Mesendoderm (in vitro differentiated cells): Measurements from ENCODE around the gene ATP5ME.
"Not testable (repeated sequence)": the region's sequence is repeated elsewhere in the genome, so short reads cannot be mapped to it uniquely, and the experiment has no call there.

Experiments used
- DNase-seq: peaks from one replicate; pipeline ENCODE4 v3.0.0; 2013
- H2AK5ac ChIP-seq: 2 replicates; pipeline ENCODE4 v1.6.1; 2013; ENCODE audit warnings: low read length, inconsistent platforms
- H2BK120ac ChIP-seq: 2 replicates; pipeline ENCODE4 v1.6.1; 2013; ENCODE audit warnings: low read depth, mild to moderate bottlenecking, low read length, moderate library complexity, mixed read lengths
- H2BK15ac ChIP-seq: replicated peaks from 2 replicates; pipeline ENCODE4 v1.6.1; 2013; ENCODE audit warnings: low read depth, mild to moderate bottlenecking, moderate library complexity
- H2BK5ac ChIP-seq: 2 replicates; pipeline ENCODE4 v1.6.1; 2013; ENCODE audit warnings: low read length, inconsistent platforms
- H3K18ac ChIP-seq: 2 replicates; pipeline ENCODE4 v1.6.1; 2013; ENCODE audit warnings: mild to moderate bottlenecking, low read length, mixed read lengths
- H3K23ac ChIP-seq: one replicate; pipeline ENCODE4 v1.6.1; 2013; ENCODE audit warnings: low read length
- H3K27ac ChIP-seq: 2 replicates; pipeline ENCODE4 v1.5.1; 2013; ENCODE audit warnings: low read depth, mild to moderate bottlenecking, inconsistent platforms, low read length, moderate library complexity
- H3K27me3 ChIP-seq: 2 replicates; pipeline ENCODE4 v1.6.1; 2013; ENCODE audit warnings: low read length, control low read depth, mild to moderate bottlenecking, inconsistent platforms; ENCODE audit not compliant: insufficient read depth, poor library complexity
- H3K36me3 ChIP-seq: 2 replicates; pipeline ENCODE4 v1.6.1; 2013; ENCODE audit warnings: low read length, inconsistent platforms; ENCODE audit not compliant: control insufficient read depth, insufficient read depth
- H3K4ac ChIP-seq: one replicate; pipeline ENCODE4 v1.6.1; 2013; ENCODE audit warnings: low read depth, mild to moderate bottlenecking, low read length, moderate library complexity
- H3K4me1 ChIP-seq: 2 replicates; pipeline ENCODE4 v1.6.1; 2013; ENCODE audit warnings: low read depth, low read length, inconsistent platforms; ENCODE audit not compliant: control insufficient read depth
- H3K4me2 ChIP-seq: 2 replicates; pipeline ENCODE4 v1.6.1; 2013; ENCODE audit warnings: low read length
- H3K4me3 ChIP-seq: 2 replicates; pipeline ENCODE4 v1.5.1; 2013; ENCODE audit warnings: mild to moderate bottlenecking, low read length
- H3K56ac ChIP-seq: one replicate; pipeline ENCODE4 v1.6.1; 2013; ENCODE audit warnings: low read length
- H3K79me1 ChIP-seq: 2 replicates; pipeline ENCODE4 v1.6.1; 2013; ENCODE audit warnings: low read length, inconsistent platforms
- H3K79me2 ChIP-seq: 2 replicates; pipeline ENCODE4 v1.6.1; 2013; ENCODE audit warnings: mild to moderate bottlenecking, low read length; ENCODE audit not compliant: control insufficient read depth, insufficient read depth
- H3K9ac ChIP-seq: 2 replicates; pipeline ENCODE4 v1.6.1; 2013; ENCODE audit warnings: low read length, inconsistent platforms
- H4K5ac ChIP-seq: one replicate; pipeline ENCODE4 v1.6.1; 2013; ENCODE audit warnings: low read length
- H4K8ac ChIP-seq: one replicate; pipeline ENCODE4 v1.6.1; 2013; ENCODE audit warnings: low read depth, mild to moderate bottlenecking, control low read depth, low read length, moderate library complexity
- WGBS: extraction: QIAGEN DNeasy Blood & Tissue Kit; methylation state at CpG from one replicate; pipeline ENCODE4 v1.1.7; 2013; ENCODE audit warnings: low lambda C conversion rate, missing lambda C conversion rate; ENCODE audit not compliant: insufficient coverage; ENCODE audit errors: extremely low coverage; 5-methylcytosine and 5-hydroxymethylcytosine counted together

Gene ATP5ME

DNA sequence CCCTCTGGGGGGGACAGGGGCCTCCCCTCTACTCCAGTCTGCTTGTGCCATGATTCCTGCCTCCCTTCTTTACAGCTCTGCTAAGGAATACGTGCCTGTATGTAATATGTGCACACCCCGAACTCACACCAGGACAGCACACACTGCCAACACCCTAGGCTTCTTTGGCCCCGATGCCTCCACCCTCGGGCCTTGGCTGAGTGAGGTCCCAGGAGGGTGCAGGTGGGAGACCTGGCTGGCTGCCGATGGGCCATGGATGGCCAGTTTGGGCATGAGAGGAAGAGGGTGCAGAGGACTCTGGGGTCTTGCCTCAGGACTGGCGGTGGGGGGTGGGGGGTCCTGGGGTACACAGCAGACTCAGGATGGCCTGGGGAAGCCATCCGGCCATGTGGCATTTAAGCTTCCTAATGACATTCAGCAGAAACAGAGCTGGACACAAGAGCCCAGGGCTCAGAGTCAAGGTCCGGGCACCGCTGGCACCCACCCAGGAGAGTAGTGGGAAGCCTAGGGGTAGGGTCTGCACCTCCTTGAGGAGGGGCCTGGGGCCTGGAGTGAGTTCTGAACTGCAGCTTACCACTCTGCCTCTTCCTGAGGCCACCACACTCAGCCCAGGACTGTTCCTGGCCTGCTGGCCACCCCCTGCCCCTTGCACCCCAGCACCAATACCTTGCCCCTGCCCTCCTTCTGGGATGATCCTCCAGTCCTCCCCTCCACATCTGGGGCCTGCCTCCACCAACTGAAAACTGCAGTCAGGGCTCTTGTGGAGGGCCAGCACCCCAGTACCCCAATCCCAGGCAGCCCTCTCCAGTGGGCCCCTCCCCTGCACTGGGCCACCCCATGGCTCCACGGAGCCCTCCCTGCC lies 29.5 kb upstream of the ATP5ME start:
- Histone ChIP-seq H3K9ac (no peak overlapping the region), H4K8ac (no peak overlapping the region), H2AK5ac (no peak overlapping the region), H3K79me1 (peaks cover 8% of the 10 kb centered on the region), H2BK15ac (no peak overlapping the region), H3K4me1 (no peaks in the 10 kb centered on the region), H3K4me2 (no peak overlapping the region), H3K27ac (no peak overlapping the region), H3K27me3 (no peaks in the 10 kb centered on the region), H3K4me3 (no peak overlapping the region), H2BK5ac (no peak overlapping the region), H3K79me2 (peaks cover 18% of the 10 kb centered on the region), H3K36me3 (no peaks in the 10 kb centered on the region), H3K4ac (no peak overlapping the region), H3K18ac (no peak overlapping the region), H3K56ac (no peak overlapping the region), H4K5ac (no peak overlapping the region), H2BK120ac (no peak overlapping the region), H3K23ac (no peak overlapping the region)
- no CpG with 5 or more reads among the region's 10 CpGs for WGBS
- DNase-seq: no peak

DNA sequence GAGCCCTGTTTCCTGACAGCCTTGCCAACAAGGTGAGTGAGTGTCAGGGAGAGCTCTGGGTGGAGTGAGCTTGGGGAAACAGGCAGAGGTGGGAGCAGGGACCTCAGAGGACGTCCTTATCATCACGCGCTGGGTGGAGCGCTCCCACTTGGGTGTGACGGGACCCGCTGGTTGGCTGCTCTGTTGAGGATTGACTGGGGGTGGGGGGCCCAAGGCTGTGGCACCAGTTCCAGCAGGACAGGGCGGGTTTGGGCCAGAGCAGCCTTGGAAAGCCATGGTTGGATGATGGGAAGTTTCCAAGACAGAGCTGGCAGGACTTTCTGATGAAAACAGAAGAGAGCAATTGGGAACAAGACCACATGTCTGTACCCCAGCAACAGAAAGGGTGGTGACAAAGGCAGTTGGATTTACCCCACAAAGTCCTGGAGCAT lies 28.6 kb upstream of the ATP5ME start:
- Histone ChIP-seq H2BK15ac (no peak overlapping the region), H3K23ac (no peak overlapping the region), H3K9ac (no peak overlapping the region), H3K4me1 (no peaks in the 10 kb centered on the region), H3K27me3 (no peaks in the 10 kb centered on the region), H2AK5ac (no peak overlapping the region), H3K4me2 (no peak overlapping the region), H3K4me3 (no peak overlapping the region), H3K79me2 (peaks cover 11% of the 10 kb centered on the region), H4K5ac (no peak overlapping the region), H3K27ac (no peak overlapping the region), H3K56ac (no peak overlapping the region), H4K8ac (no peak overlapping the region), H2BK5ac (no peak overlapping the region), H3K36me3 (no peaks in the 10 kb centered on the region), H3K4ac (no peak overlapping the region), H3K79me1 (peaks cover 4% of the 10 kb centered on the region), H3K18ac (no peak overlapping the region), H2BK120ac (no peak overlapping the region)
- WGBS: no CpG with 5 or more reads among the region's 7 CpGs
- no peak for DNase-seq

DNA sequence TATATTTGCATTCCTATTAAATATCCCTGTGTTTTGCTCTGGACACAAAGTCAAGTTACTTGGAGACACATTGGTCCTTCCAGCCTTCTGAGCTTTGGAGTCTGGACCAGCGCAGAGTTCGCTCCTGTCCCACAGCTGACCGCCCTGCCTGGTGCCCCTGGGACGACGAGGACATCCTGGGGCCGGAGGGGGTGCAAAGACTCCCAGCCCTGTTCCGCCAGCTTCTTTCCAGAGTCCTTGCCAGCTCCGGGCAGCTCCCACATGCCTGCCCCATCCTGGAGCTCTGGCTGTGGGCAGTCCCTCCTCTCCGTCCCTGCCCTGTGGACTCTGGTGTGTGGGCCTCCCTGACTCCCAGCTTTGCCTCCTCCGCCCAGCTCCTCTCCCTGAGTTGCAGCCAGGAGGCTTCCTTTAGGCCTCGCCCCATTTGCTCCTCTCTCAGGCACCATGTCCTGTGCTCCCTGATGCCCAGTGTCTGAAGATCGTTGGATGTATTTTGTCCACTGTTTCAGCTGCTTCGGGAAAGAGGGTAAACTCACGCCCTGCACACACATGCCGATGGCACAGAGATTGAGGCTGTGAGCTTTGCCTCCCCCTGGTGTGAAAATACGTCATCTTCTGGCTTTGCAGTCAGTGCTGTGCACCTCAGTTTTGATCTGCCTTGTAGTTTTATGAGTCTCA lies 26.6 kb upstream of the ATP5ME start:
- Histone ChIP-seq H3K4ac (no peak overlapping the region), H4K8ac (no peak overlapping the region), H3K4me3 (no peak overlapping the region), H2BK120ac (no peak overlapping the region), H3K18ac (no peak overlapping the region), H4K5ac (no peak overlapping the region), H3K23ac (no peak overlapping the region), H2BK5ac (no peak overlapping the region), H3K27me3 (no peaks in the 10 kb centered on the region), H2BK15ac (no peak overlapping the region), H3K79me2 (no peaks in the 10 kb centered on the region), H3K56ac (no peak overlapping the region), H3K9ac (no peak overlapping the region), H2AK5ac (no peak overlapping the region), H3K27ac (no peak overlapping the region), H3K4me2 (no peak overlapping the region), H3K79me1 (no peaks in the 10 kb centered on the region), H3K36me3 (no peaks in the 10 kb centered on the region), H3K4me1 (no peaks in the 10 kb centered on the region)
- no peak for DNase-seq
- no CpG with 5 or more reads among the region's 16 CpGs for WGBS

DNA sequence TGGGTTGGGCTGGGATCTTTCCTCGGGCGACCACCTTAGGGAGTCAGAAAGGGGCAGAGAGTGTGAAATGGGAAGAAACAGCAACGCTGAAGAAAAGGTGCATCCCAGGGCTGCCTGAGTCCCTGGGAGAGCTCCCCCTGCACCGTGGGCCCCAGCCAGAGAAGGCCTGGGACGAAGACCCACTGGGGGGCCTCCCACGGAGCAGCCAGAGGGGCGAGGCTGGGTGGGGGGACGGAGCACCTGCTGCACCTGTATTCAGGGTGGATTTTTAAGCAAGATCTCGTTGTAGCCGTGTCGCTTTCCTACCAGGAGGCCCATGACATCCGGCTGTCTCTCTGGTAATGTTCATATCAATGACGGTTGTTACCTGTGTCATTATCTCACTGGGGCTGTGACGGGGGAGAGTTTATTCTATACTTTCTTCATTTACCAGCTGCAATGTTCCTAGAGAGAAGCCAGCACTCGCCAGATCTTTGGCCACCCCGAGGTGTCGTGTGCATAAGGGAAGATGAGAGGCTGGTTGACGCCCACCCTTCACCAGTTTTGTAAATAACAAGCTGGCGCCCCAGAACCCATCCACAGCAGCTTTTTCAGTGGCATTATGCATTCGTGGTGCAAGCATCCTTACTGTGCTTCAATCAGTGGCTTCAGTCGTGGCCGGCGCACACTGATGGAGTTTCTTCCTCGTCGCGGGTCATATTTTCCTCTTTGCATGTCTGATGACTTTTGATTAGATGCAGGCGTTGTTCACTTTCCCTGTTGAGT lies 25.9 kb upstream of the ATP5ME start:
- no peaks in the 10 kb centered on the region for H3K4me1 ChIP-seq
- no peak for DNase-seq
- no peak overlapping the region for H2BK15ac ChIP-seq
- H3K79me1 ChIP-seq: no peaks in the 10 kb centered on the region
- no peak overlapping the region for H3K18ac ChIP-seq
- H3K36me3 ChIP-seq: no peaks in the 10 kb centered on the region
- H2BK5ac ChIP-seq: no peak overlapping the region
- H3K27ac ChIP-seq: no peak overlapping the region
- H3K79me2 ChIP-seq: no peaks in the 10 kb centered on the region
- H2BK120ac ChIP-seq: no peak overlapping the region
- H2AK5ac ChIP-seq: no peak overlapping the region
- H3K4me2 ChIP-seq: no peak overlapping the region
- no peak overlapping the region for H3K23ac ChIP-seq
- no CpG with 5 or more reads among the region's 27 CpGs for WGBS
- no peak overlapping the region for H3K56ac ChIP-seq
- no peak overlapping the region for H3K9ac ChIP-seq
- H3K27me3 ChIP-seq: no peaks in the 10 kb centered on the region
- H3K4me3 ChIP-seq: no peak overlapping the region
- no peak overlapping the region for H4K8ac ChIP-seq
- H4K5ac ChIP-seq: no peak overlapping the region
- no peak overlapping the region for H3K4ac ChIP-seq

DNA sequence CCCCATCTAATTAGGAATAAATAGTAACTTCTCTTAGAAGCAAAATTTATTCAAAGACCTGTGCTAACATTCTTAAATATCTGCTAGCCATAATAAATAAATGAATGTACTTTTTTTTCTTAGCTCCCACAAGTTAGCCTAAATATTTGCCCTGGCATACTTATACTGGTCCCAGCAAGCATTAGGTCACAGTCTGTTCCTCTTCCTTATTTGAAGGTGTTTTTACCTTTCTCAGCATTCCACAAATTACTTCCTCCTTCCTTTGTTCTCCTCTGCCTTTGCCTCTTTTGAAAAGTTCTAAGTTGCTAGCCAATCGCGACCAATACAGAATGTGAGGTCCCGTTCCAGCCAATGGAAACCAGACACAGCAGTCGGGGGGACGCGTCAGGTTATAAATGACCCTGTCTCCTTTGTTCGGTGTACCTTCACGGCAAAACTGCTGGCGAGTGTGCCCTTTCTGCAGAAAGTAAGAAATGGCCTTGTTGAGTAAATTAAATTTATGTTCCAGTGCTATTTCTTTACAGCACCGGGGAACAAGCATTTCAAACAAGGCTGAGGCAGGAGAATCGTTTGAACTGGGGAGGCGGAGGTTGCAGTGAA lies 20.4 kb upstream of the ATP5ME start:
- H3K4ac ChIP-seq, H3K79me2 ChIP-seq, H3K56ac ChIP-seq, H3K27me3 ChIP-seq, H3K18ac ChIP-seq, H4K5ac ChIP-seq, H2BK15ac ChIP-seq, H4K8ac ChIP-seq, DNase-seq, H3K4me2 ChIP-seq, H3K4me3 ChIP-seq, H3K36me3 ChIP-seq, H2BK5ac ChIP-seq, H3K9ac ChIP-seq, H3K4me1 ChIP-seq, H3K23ac ChIP-seq, H2AK5ac ChIP-seq, H3K27ac ChIP-seq, H3K79me1 ChIP-seq, H2BK120ac ChIP-seq: not testable (repeated sequence)
- WGBS: no CpG with 5 or more reads among the region's 12 CpGs
